Glutamatergic neuron (in vitro differentiated cells): ENCODE data around the gene RARB. TPM values are rescaled to one million over a fixed set of nuclear protein-coding genes. Genes with fewer than 3 reads are reported as not detected.

ENCODE experiments used
- DNase-seq: peaks from one replicate; pipeline ENCODE4 v3.0.0; 2022
- H3K27ac Mint-ChIP-seq: one replicate; pipeline ENCODE4 v1.8.0; 2020; ENCODE audit warnings: mild to moderate bottlenecking, mixed read lengths, inconsistent platforms; ENCODE audit not compliant: unreplicated experiment
- H3K27me3 Mint-ChIP-seq: one replicate; pipeline ENCODE4 v1.8.0; 2020; ENCODE audit warnings: mild to moderate bottlenecking, moderate library complexity, mixed read lengths, inconsistent platforms; ENCODE audit not compliant: unreplicated experiment
- H3K36me3 Mint-ChIP-seq: one replicate; pipeline ENCODE4 v1.8.0; 2020; ENCODE audit warnings: mild to moderate bottlenecking, mixed read lengths, inconsistent platforms; ENCODE audit not compliant: unreplicated experiment
- H3K4me1 Mint-ChIP-seq: one replicate; pipeline ENCODE4 v1.8.0; 2020; ENCODE audit warnings: mild to moderate bottlenecking, low read depth, mixed read lengths, inconsistent platforms; ENCODE audit not compliant: unreplicated experiment
- H3K4me3 Mint-ChIP-seq: one replicate; pipeline ENCODE4 v1.8.0; 2020; ENCODE audit warnings: mild to moderate bottlenecking, mixed read lengths, inconsistent platforms; ENCODE audit not compliant: unreplicated experiment
- H3K9me3 Mint-ChIP-seq: one replicate; pipeline ENCODE4 v1.8.0; 2020; ENCODE audit warnings: mild to moderate bottlenecking, moderate library complexity, mixed read lengths, inconsistent platforms; ENCODE audit not compliant: unreplicated experiment
- CTCF ChIP-seq: fragments of 200-600 bp; sonication (generic); IDR thresholded peaks from one replicate; pipeline ENCODE4 v1.5.0; 2021; ENCODE audit not compliant: partially characterized antibody, unreplicated experiment
- total RNA-seq: library from RNA; stranded (reverse); fragmentation: NEBNext Ultra II Directional; extraction: Animal tissue kit (Norgen Biotek cat#: 25700); gene quantifications from one replicate; pipeline ENCODE4 v1.2.1, GENCODE V29; 2021; ENCODE audit not compliant: unreplicated experiment

RARB gene
- total RNA-seq, 1 donor from 2014 or later = 1.2 TPM

- DNase-seq = no peak
- Mint-ChIP-seq H3K9me3 (peaks cover 4% of the 10 kb centered on the region), H3K4me1 (peaks cover 13% of the 10 kb centered on the region), H3K27me3 (no peaks in the 10 kb centered on the region), H3K27ac (no peak overlapping the region), H3K36me3 (no peaks in the 10 kb centered on the region), H3K4me3 (no peak overlapping the region)
- TF ChIP-seq CTCF = no peak
Measured at GRCh38 chr3:25566358-25566920, 138.4 kb downstream of the RARB start.

- no peak overlapping the region for H3K27ac Mint-ChIP-seq
- no peaks in the 10 kb centered on the region for H3K36me3 Mint-ChIP-seq
- no peak for DNase-seq
- H3K27me3 Mint-ChIP-seq = no peaks in the 10 kb centered on the region
- H3K4me1 Mint-ChIP-seq = peaks cover 11% of the 10 kb centered on the region
- no peak overlapping the region for H3K4me3 Mint-ChIP-seq
- H3K9me3 Mint-ChIP-seq = peaks cover 4% of the 10 kb centered on the region
- TF ChIP-seq CTCF = no peak
Measured at GRCh38 chr3:25567388-25567787, 139.3 kb downstream of the RARB start.

- no peak for DNase-seq
- TF ChIP-seq CTCF = no peak
- Mint-ChIP-seq H3K27me3 (no peaks in the 10 kb centered on the region), H3K4me3 (no peak overlapping the region), H3K27ac (no peak overlapping the region), H3K9me3 (peaks cover 4% of the 10 kb centered on the region), H3K4me1 (peaks cover 11% of the 10 kb centered on the region), H3K36me3 (no peaks in the 10 kb centered on the region)
Measured at GRCh38 chr3:25567806-25568524, 139.9 kb downstream of the RARB start.

- H3K27ac Mint-ChIP-seq = no peak overlapping the region
- H3K4me1 Mint-ChIP-seq = peaks cover 16% of the 10 kb centered on the region
- H3K9me3 Mint-ChIP-seq = peaks cover 4% of the 10 kb centered on the region
Measured at GRCh38 chr3:25568525-25569078, 140.5 kb downstream of the RARB start.

More at GRCh38 chr3:25568525-25569078, 140.5 kb downstream of the RARB start:
- no peak for TF ChIP-seq CTCF
- Mint-ChIP-seq H3K27me3 (peaks cover 2% of the 10 kb centered on the region), H3K36me3 (no peaks in the 10 kb centered on the region), H3K4me3 (no peak overlapping the region)
- no peak for DNase-seq
